Uterus (tissue), 2 donors: ENCODE data around the gene SMARCC2.

ENCODE experiments used
- POLR2A ChIP-seq, 2 donors: fragments of 450-650 bp; IDR thresholded peaks; one replicate each; pipeline ENCODE4 v1.6.1; 2016; ENCODE audit warnings: antibody characterized with exemption in 2 of 2, mild to moderate bottlenecking in 1 of 2, moderate library complexity in 1 of 2
- TF ChIP-seq, protein P1 (sequence below), 4 experiments: fragments of 200-600 bp in 2 of 4; fragments of 450-650 bp in 2 of 4; sonication (generic) in 2 of 4; IDR thresholded peaks; one replicate each; pipeline ENCODE4 v1.5.1; 2016 to 2019; ENCODE audit warnings: antibody characterized with exemption in 4 of 4, mild to moderate bottlenecking in 2 of 4, moderate library complexity in 1 of 4

DNA sequence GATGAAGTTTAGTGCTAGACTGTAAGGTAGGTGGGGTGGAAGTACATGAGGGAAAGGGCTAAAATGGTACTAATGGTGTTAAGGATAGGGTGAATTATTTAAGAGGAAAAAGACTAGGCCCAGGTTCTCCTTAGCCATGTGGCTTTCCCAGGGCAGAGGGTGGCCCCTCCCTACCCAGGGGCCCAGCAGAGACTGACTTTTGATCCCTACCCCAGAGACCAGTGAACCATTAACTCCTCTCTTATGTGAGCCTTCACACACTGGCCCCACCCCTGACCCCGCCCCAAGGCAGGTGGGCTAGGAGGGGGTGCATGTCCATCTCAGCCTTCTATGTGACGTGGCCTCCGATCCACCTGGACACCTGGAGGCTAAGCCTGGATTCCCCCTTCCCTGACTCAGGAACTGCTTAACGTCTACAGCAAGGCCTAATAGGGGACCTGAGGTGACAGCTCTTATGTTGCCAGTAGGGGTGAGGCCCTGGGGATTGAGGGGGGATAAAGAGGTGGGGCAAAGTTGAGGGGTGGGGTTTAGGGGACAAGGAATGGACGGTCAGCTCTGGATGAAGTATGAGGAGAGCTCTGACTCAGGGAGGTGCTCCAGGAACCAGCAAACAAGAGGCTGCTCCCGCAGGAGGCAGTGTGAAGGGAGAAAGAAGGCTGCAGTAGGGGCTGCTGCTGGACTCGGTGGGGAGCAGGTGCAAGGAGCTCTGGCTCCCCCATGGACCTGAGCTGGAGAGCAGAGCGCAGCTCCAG, 41.3 kb upstream of the SMARCC2 start:
- TF ChIP-seq, protein P1, sequence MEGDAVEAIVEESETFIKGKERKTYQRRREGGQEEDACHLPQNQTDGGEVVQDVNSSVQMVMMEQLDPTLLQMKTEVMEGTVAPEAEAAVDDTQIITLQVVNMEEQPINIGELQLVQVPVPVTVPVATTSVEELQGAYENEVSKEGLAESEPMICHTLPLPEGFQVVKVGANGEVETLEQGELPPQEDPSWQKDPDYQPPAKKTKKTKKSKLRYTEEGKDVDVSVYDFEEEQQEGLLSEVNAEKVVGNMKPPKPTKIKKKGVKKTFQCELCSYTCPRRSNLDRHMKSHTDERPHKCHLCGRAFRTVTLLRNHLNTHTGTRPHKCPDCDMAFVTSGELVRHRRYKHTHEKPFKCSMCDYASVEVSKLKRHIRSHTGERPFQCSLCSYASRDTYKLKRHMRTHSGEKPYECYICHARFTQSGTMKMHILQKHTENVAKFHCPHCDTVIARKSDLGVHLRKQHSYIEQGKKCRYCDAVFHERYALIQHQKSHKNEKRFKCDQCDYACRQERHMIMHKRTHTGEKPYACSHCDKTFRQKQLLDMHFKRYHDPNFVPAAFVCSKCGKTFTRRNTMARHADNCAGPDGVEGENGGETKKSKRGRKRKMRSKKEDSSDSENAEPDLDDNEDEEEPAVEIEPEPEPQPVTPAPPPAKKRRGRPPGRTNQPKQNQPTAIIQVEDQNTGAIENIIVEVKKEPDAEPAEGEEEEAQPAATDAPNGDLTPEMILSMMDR (IDR thresholded peaks at IDR 0.05), result no peak
- TF ChIP-seq POLR2A (IDR thresholded peaks at IDR 0.05), result no peak
